SU-DHL-6 (cell line): ENCODE data around the gene KLF3.
A peak's percentile ranks its signal among the peaks of the same experiment; 100 is the strongest.

Source experiments
- CTCF ChIP-seq: fragments of 200-600 bp; sonication (generic); IDR thresholded peaks from one replicate; pipeline ENCODE4 v1.5.1; 2017; ENCODE audit warnings: antibody characterized with exemption, mild to moderate bottlenecking, low read length, moderate library complexity; ENCODE audit not compliant: insufficient read depth, poor library complexity, severe bottlenecking
- EZH2phosphoT487 ChIP-seq: fragments of 200-600 bp; sonication (generic), shearing (Covaris generic); conservative IDR thresholded peaks from 2 replicates; pipeline ENCODE4 v1.6.1; 2018; ENCODE audit warnings: mild to moderate bottlenecking, antibody characterized with exemption, low read length, moderate library complexity, mixed read lengths

DNA sequence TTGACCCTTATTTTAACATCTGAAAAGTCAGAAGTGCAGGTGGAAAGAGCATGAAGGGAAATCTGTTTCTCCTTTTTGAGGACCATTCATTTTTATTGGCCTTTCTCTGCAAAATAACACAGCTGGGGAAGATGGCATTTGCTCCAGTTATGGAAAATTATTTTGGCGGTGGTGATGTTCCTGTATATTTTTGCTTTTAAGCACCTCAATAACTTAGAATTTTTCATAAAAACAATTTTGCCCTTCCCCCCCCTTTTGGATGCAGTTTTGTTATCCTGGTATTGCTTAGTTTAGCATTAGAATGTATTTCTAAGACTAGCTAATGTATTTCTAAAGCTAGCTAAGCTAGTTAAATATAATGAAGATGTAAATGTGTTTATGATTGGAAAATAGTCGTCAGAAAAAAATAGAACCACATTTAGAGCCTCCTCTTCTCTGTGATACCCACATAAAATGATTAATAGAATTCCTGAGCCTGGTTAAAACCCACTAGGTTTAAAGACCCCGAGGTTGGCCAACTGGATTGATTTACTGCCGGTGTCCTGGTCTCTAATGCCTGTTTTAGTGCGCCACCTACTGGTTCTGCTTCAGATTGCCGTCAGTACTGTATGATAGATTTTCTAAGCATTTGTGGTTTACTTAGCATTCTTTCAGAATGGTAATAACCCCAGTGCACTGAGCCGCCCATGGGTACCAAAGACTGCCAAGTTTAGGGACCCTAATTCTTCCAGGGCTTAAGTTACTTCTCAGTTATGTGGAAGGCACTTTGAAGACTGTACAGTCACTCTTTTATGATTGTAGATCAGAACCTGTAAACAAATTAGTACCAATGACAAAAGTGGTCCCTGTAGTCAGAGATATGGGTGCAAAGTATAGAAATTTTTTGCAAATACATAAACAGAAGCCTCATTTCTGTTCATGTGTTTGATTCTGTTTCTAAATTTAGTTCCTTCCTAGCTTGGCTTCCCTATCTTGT lies 11.4 kb downstream of the KLF3 start:
- TF ChIP-seq CTCF (peak; percentile 90), EZH2phosphoT487 (no peak)
